Erythroblast (primary cell): Measurements from ENCODE around the gene PIGT.

Source experiments
- GATA1 ChIP-seq: IDR thresholded peaks from 2 replicates; pipeline ENCODE4 v1.6.1; 2011; ENCODE audit warnings: low read depth, mild to moderate bottlenecking, control low read depth, low read length, moderate library complexity
- POLR2A ChIP-seq: IDR thresholded peaks from 2 replicates; pipeline ENCODE4 v1.6.1; 2011; ENCODE audit warnings: mild to moderate bottlenecking, low read length

GRCh38 chr20:45387274-45387673 lies 28.7 kb upstream of the PIGT start:
- no peak for TF ChIP-seq POLR2A
- no peak for TF ChIP-seq GATA1
